Loucy (cell line): Measurements from ENCODE around the gene TSEN54.

Experiments
- H2AFZ ChIP-seq: fragments of 200-600 bp; sonication (generic); 2 replicates; pipeline ENCODE4 v1.6.0; 2016; ENCODE audit warnings: antibody characterized with exemption, mild to moderate bottlenecking, low read length, moderate library complexity
- H3F3A ChIP-seq: fragments of 200-600 bp; 2 replicates; pipeline ENCODE4 v1.6.0; 2016; ENCODE audit warnings: antibody characterized with exemption, low read depth, mild to moderate bottlenecking
- H3K27me3 ChIP-seq: fragments of 200-600 bp; sonication (generic); 2 replicates; pipeline ENCODE4 v1.6.1; 2014; ENCODE audit warnings: low read length, mild to moderate bottlenecking; ENCODE audit not compliant: insufficient read depth, poor library complexity, severe bottlenecking
- H3K36me3 ChIP-seq: fragments of 200-600 bp; sonication (generic); 2 replicates; pipeline ENCODE4 v1.6.1; 2016; ENCODE audit warnings: low read length; ENCODE audit not compliant: insufficient read depth
- H3K4me1 ChIP-seq: fragments of 200-600 bp; sonication (generic); 2 replicates; pipeline ENCODE4 v1.5.1; 2014; ENCODE audit warnings: low read length, mild to moderate bottlenecking; ENCODE audit not compliant: insufficient read depth, poor library complexity, severe bottlenecking
- H3K4me2 ChIP-seq: fragments of 200-600 bp; sonication (generic); 2 replicates; pipeline ENCODE4 v1.6.0; 2014; ENCODE audit warnings: antibody characterized with exemption, low read length, low read depth, mild to moderate bottlenecking; ENCODE audit not compliant: poor library complexity, severe bottlenecking
- H3K4me3 ChIP-seq: fragments of 200-600 bp; sonication (generic); 2 replicates; pipeline ENCODE4 v1.5.1; 2014; ENCODE audit warnings: low read length, mild to moderate bottlenecking, mixed read lengths; ENCODE audit not compliant: poor library complexity, severe bottlenecking
- H3K79me2 ChIP-seq: fragments of 200-600 bp; sonication (generic); 2 replicates; pipeline ENCODE4 v1.6.1; 2014; ENCODE audit warnings: low read length; ENCODE audit not compliant: insufficient read depth
- H3K9ac ChIP-seq: fragments of 200-600 bp; sonication (generic); 2 replicates; pipeline ENCODE4 v1.6.0; 2014; ENCODE audit warnings: mild to moderate bottlenecking, low read depth, low read length, moderate library complexity; ENCODE audit not compliant: poor library complexity, severe bottlenecking
- H3K9me2 ChIP-seq: fragments of 200-600 bp; sonication (generic); replicated peaks from 2 replicates; pipeline ENCODE4 v1.6.1; 2016; ENCODE audit warnings: low read depth, low read length, mixed read lengths
- H3K9me3 ChIP-seq: fragments of 200-600 bp; sonication (generic); 2 replicates; pipeline ENCODE4 v1.6.1; 2014; ENCODE audit warnings: mild to moderate bottlenecking, antibody characterized with exemption, low read length, low read depth; ENCODE audit not compliant: insufficient read depth
- H4K20me1 ChIP-seq: fragments of 200-600 bp; sonication (generic); 2 replicates; pipeline ENCODE4 v1.6.0; 2014; ENCODE audit warnings: antibody characterized with exemption, low read length, mild to moderate bottlenecking; ENCODE audit not compliant: insufficient read depth, poor library complexity, severe bottlenecking
- EZH2phosphoT487 ChIP-seq: fragments of 200-600 bp; IDR thresholded peaks from 2 replicates; pipeline ENCODE4 v1.6.1; 2018; ENCODE audit warnings: antibody characterized with exemption, mild to moderate bottlenecking, moderate library complexity, borderline replicate concordance
- TF ChIP-seq, protein P1 (sequence below): fragments of 200-600 bp; sonication (generic); conservative IDR thresholded peaks from 2 replicates; pipeline ENCODE4 v1.5.1; 2014; ENCODE audit warnings: mild to moderate bottlenecking, antibody characterized with exemption, low read length

Gene TSEN54

DNA sequence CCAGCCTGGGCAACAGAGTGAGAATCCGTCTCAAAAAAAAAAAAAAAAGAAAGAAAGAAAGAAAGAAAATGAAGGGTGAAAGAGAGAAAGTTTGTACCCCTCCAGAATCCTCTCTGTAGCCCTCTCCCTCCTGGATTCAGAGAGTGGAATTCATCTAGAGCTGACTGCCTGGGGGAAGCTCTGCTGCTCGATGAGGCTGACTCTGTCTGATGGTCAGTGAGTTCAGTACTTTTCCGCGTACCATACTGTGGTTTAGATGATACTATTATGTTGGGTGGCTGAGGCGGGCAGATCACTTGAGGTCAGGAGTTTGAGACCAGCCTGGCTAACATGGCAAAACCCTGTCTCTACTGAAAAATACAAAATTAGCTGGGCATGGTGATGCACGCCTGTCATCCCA is 45.1 kb upstream of the TSEN54 start:
- Histone ChIP-seq H3K9me2 (no peaks in the 10 kb centered on the region), H3K4me1 (no peaks in the 10 kb centered on the region), H3K9me3 (no peaks in the 10 kb centered on the region), H3K27me3 (no peaks in the 10 kb centered on the region), H4K20me1 (no peaks in the 10 kb centered on the region), H2AFZ (no peak overlapping the region), H3K36me3 (peaks cover 13% of the 10 kb centered on the region; the same call in 1 of the 2 replicates), H3K4me2 (no peak overlapping the region), H3K9ac (no peak overlapping the region), H3K79me2 (peaks cover 4% of the 10 kb centered on the region; the same call in 1 of the 2 replicates), H3F3A (no peaks in the 10 kb centered on the region), H3K4me3 (no peak overlapping the region)
- TF ChIP-seq, protein P1, sequence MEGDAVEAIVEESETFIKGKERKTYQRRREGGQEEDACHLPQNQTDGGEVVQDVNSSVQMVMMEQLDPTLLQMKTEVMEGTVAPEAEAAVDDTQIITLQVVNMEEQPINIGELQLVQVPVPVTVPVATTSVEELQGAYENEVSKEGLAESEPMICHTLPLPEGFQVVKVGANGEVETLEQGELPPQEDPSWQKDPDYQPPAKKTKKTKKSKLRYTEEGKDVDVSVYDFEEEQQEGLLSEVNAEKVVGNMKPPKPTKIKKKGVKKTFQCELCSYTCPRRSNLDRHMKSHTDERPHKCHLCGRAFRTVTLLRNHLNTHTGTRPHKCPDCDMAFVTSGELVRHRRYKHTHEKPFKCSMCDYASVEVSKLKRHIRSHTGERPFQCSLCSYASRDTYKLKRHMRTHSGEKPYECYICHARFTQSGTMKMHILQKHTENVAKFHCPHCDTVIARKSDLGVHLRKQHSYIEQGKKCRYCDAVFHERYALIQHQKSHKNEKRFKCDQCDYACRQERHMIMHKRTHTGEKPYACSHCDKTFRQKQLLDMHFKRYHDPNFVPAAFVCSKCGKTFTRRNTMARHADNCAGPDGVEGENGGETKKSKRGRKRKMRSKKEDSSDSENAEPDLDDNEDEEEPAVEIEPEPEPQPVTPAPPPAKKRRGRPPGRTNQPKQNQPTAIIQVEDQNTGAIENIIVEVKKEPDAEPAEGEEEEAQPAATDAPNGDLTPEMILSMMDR, result no peak
- no peak for TF ChIP-seq EZH2phosphoT487

DNA sequence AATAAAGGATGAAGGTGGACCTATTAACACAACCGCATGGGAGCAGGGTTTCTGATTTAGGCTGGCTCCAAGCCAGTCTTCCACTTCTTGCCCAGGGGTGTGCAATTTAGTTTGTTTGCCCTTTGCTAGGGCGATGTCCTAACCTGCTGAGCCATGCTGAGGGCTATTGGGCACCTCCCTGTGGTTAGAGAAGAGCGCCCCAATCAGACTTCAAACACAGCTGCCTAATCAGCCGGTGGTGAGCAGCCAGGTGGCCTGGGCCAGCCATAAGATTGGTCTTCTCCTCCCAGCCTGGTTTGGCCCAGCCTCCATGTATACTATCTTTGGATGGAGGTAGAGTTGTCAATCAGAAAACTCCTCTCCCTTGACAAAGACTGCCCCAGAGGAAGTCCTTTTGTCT is 44.2 kb upstream of the TSEN54 start:
- Histone ChIP-seq H4K20me1 (no peaks in the 10 kb centered on the region), H3K27me3 (no peaks in the 10 kb centered on the region), H3K79me2 (peaks cover 4% of the 10 kb centered on the region; the same call in 1 of the 2 replicates), H3K9ac (no peak overlapping the region), H2AFZ (no peak overlapping the region), H3K36me3 (peaks cover 13% of the 10 kb centered on the region; the same call in 1 of the 2 replicates), H3K9me2 (no peaks in the 10 kb centered on the region), H3K4me3 (no peak overlapping the region), H3F3A (no peaks in the 10 kb centered on the region), H3K4me2 (no peak overlapping the region), H3K9me3 (no peaks in the 10 kb centered on the region), H3K4me1 (no peaks in the 10 kb centered on the region)
- TF ChIP-seq EZH2phosphoT487, result no peak
- TF ChIP-seq, protein P1, result no peak

DNA sequence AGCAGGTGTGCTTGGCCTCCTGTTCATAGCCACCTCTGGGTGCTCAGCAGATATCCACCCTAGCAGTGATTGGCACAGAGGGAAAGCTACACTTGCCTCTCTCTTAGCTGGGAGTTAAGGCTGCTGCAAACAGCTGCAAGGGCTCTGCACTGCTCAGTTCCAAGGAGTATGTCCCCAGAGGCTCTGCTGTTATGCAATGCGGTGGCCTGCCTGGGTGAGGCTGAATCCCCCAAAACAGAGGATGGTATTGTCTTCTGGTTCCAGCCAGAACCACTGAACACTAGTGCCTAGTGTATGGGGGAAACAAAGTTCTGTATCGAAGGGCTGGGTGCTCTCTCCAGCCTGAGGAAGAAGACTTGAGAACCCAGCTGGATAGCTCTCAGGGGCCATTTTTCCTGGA is 43.1 kb upstream of the TSEN54 start:
- no peaks in the 10 kb centered on the region for H3K9me3 ChIP-seq
- H3F3A ChIP-seq, result no peaks in the 10 kb centered on the region
- H3K4me1 ChIP-seq, result no peaks in the 10 kb centered on the region
- no peak overlapping the region for H3K4me3 ChIP-seq
- H2AFZ ChIP-seq, result no peak overlapping the region
- no peak for TF ChIP-seq EZH2phosphoT487
- TF ChIP-seq, protein P1, result no peak
- H3K36me3 ChIP-seq, result peaks cover 13% of the 10 kb centered on the region; the same call in 1 of the 2 replicates
- H3K9me2 ChIP-seq, result no peaks in the 10 kb centered on the region
- no peaks in the 10 kb centered on the region for H3K79me2 ChIP-seq
- H3K27me3 ChIP-seq, result no peaks in the 10 kb centered on the region
- H3K9ac ChIP-seq, result no peak overlapping the region
- H4K20me1 ChIP-seq, result no peaks in the 10 kb centered on the region
- H3K4me2 ChIP-seq, result no peak overlapping the region
